ENCODE data around the gene B9D1.
"Not testable (repeated sequence)": the region's sequence is repeated elsewhere in the genome, so short reads cannot be mapped to it uniquely, and the experiment has no call there.

B9D1 gene

GRCh38 chr17:19359151-19359550 is 3.4 kb downstream of the B9D1 start:
- DNase-seq (ENCODE audit: low read depth, low spot score): no peak

- DNase-seq (ENCODE audit: low read depth, low spot score): no peak
These were observed 4.8 kb downstream of the B9D1 start for GRCh38 chr17:19357761-19358160.

GRCh38 chr17:19357351-19357750 is 5.2 kb downstream of the B9D1 start:
- DNase-seq (ENCODE audit: low read depth, low spot score): no peak

- DNase-seq (ENCODE audit: low read depth, low spot score): no peak
These were observed 7.8 kb downstream of the B9D1 start for GRCh38 chr17:19354748-19355147.

- not testable (repeated sequence) for DNase-seq (ENCODE audit: low read depth, low spot score)
These were observed 9.1 kb downstream of the B9D1 start for GRCh38 chr17:19353401-19353800.

- DNase-seq (ENCODE audit: low read depth, low spot score): no peak
These were observed 13.7 kb downstream of the B9D1 start for GRCh38 chr17:19348806-19349205.

- no peak for DNase-seq (ENCODE audit: low read depth, low spot score)
These were observed 14.4 kb downstream of the B9D1 start for GRCh38 chr17:19348081-19348650.

- DNase-seq (ENCODE audit: low read depth, low spot score): no peak
These were observed 15.0 kb downstream of the B9D1 start for GRCh38 chr17:19347323-19348080.

GRCh38 chr17:19346351-19347255 is 15.9 kb downstream of the B9D1 start:
- DNase-seq (ENCODE audit: low read depth, low spot score): no peak

GRCh38 chr17:19345486-19346350 is 16.8 kb downstream of the B9D1 start:
- DNase-seq (ENCODE audit: low read depth, low spot score): no peak

- no peak for DNase-seq (ENCODE audit: low read depth, low spot score)
These were observed 17.5 kb downstream of the B9D1 start for GRCh38 chr17:19345067-19345460.

- DNase-seq (ENCODE audit: low read depth, low spot score): no peak
These were observed 18.0 kb downstream of the B9D1 start for GRCh38 chr17:19344311-19345066.

GRCh38 chr17:19343671-19344151 is 18.8 kb downstream of the B9D1 start:
- DNase-seq (ENCODE audit: low read depth, low spot score): no peak

GRCh38 chr17:19343256-19343630 is 19.3 kb downstream of the B9D1 start:
- no peak for DNase-seq (ENCODE audit: low read depth, low spot score)

- no peak for DNase-seq (ENCODE audit: low read depth, low spot score)
These were observed 19.8 kb downstream of the B9D1 start for GRCh38 chr17:19342611-19343255.

- DNase-seq (ENCODE audit: low read depth, low spot score): no peak
These were observed 20.6 kb downstream of the B9D1 start for GRCh38 chr17:19341641-19342610.

GRCh38 chr17:19341211-19341631 is 21.3 kb downstream of the B9D1 start:
- DNase-seq (ENCODE audit: low read depth, low spot score): no peak

GRCh38 chr17:19339341-19339815 is 23.1 kb downstream of the B9D1 start:
- no peak for DNase-seq (ENCODE audit: low read depth, low spot score)

Data from smooth muscle cell of the brain vasculature (primary cell).